IPS-11a (cell line): ENCODE results near the gene RASGRF1.
"Not testable (repeated sequence)": the region's sequence is repeated elsewhere in the genome, so short reads cannot be mapped to it uniquely, and the experiment has no call there.

Experiments
- H3K4me3 ChIP-seq: one replicate; pipeline ENCODE4 v1.5.1; 2013; ENCODE audit warnings: low read depth, low read length, control low read depth

The RASGRF1 gene

DNA sequence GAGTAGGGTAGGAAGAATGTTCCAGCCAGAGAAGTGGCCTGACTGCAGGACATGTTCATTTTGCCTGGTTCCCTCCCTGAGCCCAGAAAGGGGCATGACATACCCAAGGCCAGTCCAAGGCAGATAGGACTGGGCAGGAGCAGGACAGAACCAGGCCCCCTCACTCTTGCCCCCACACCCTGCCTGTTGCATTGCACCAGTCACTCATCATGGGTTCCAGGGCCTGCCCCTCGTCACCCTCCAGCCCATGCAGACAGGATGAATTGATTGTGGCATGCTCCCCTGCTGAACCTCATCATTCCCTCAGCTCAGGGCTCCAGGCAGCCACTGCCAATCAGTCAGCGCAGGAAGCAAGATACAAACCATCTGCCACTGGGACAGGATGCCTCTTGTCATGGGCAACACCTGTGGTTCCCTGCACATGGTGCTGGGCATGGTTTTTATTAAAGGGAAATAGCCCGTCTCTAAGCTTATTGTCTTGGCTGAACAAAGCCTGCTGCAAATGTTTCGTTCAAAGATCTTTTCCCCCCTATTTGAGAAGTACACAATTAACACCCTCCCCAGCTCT, 48.9 kb downstream of the RASGRF1 start:
- no peak overlapping the region for H3K4me3 ChIP-seq

DNA sequence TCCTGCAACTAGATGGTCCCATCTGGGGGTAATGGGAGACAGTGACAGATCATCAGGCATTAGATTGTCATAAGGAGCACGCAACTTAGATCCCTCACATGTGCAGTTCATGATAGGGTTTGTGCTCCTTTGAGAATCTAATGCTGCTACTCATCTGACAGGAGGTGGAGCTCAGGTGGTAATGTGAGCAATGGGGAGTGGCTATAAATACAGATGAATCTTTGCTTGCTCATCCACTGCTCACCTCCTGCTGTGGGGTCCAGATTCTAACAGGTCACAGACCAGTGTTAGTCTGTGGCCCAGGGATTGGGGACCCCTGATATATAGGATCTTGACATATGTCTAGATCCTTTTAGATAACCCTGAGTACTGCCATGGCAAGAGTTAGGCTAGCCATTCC, 52.7 kb downstream of the RASGRF1 start:
- no peak overlapping the region for H3K4me3 ChIP-seq

DNA sequence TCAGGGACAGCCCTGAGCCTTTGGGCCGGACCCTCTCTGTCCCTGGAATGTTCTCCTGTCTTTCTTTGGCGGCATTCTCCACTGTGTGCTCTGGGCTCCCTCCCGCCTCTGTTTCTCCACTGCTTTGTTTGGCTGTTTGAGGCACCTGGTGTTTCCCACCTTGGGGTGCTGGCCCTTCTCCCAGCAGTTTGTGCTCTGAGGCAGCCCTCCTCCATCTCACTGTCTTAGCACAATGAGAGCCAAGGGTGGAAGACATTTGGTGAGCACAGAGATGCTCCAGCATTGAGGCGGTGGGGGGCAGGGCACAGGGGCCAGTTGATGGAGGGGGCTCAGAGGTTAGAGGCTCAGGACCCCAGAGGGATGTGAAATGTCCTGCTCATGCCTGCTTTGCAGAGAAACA, 54.3 kb downstream of the RASGRF1 start:
- no peak overlapping the region for H3K4me3 ChIP-seq

DNA sequence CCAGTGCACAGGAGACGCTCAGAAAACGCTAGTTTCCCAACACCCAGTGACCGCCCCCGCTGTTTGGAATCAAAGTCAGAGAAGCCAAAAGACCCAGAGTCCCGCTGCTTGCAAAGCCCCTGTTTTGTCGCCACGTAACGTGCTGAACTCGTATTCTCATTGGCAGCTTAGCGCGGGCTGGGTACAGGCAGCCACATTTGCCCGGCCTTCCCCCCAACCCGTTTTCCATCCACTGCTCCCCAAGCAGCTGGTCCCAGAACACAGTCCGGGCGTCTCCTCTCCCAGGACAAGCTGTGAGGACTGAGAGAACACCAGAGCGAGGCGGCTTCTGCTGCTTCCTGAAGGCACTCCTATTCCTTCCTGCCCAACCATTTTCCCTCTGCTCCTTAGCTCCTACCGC, 54.8 kb downstream of the RASGRF1 start:
- H3K4me3 ChIP-seq = no peak overlapping the region

DNA sequence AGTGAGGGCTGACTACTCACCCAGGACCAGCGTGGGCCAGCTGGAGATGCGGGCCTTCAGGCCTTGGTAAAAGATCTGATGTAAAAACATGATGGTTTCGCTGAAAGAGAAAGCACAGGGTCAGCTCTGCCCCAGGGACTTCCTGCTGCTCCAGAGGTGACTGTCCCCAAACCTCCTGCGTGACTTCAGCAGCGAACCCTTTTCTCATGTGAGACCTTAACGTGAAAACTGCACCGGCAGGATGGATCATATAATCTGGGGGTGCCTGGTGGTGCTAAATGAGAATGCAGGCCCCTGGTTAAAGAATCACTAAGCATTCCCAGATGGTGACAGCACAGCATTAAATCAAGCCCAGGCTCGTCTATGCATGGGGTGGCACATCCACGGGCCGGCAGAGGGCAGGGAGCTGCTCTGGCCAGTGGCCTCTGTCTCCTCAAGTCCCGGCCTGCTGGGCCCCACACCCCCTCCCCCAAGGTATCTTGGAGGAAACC, 55.4 kb downstream of the RASGRF1 start:
- no peak overlapping the region for H3K4me3 ChIP-seq

DNA sequence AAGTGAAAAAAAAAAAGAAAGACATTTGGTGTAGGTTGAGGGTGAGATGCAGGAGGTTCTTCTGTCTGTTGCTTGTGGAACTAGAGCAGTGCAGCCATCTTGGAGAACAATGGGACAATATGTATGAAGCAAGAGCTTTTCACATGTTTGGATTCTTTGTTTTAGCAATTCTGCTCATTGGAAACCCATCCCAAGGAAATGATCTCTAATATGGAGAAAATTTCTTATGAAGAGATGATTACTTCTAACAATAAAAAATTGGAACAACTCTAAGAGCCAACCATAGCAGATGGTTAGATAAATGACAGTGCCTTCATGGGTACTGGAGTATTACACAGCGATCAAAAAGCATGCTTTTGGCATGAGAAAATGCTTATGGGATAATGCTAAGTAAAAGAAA, 56.3 kb downstream of the RASGRF1 start:
- H3K4me3 ChIP-seq = no peak overlapping the region

DNA sequence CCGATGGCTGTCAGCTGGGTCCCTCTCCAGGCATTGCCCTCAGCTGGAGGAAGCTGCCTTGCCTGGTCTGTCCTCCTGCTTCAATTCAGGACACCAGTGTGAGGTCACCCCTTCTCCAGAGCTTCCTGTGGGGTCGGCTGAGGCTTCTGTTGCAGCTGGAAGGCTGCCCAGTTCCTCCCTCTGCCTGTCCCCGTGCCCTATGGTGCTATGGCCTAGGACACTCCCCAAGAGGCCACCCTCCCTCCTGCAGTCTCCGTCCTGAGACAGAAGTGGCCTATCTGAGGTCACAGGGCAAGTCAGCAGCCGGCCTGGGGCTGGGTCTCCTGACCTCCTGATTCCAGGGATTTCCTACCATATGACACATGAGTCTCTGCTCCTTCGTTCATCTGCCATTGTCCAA, 57.9 kb downstream of the RASGRF1 start:
- no peak overlapping the region for H3K4me3 ChIP-seq

DNA sequence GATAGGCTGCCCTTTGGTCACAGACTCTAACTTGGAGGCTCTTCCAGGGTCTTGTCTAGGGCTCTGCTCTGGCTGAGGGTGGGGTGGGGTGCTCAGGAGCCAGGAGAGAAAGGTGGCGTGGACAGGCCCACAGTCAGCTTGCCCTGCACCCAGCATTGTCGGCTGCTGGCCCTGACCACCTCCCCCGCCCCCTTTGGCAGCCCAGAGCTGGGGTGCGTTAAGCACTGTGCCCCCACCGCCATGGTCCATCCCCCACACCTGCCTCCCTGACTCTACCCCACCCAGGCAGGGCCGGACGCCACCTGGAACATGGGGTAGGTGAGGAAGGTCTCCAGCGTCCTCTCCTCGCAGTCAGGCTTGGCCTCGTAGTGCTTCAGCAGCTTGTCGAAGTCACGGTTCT, 58.8 kb downstream of the RASGRF1 start:
- no peak overlapping the region for H3K4me3 ChIP-seq

DNA sequence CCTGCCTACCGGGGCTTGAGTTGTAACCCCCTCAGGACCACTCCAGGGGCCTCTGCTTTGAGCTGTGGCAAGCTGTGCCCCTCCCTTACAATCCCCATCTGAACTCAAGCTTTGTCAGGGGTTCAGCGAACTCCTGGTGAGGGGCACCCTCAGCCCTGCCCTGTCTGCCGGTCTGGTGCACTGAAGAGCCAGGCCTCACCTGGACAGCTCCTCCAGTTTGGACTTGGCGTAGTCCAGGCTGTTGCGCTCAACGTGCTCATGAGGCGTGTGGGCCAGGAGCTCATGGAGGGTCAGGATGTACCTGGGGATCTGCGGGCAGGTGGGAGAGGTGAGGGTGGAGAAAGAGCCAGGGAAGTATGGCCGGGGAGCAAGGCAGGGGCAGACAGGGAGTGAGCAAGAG, 59.4 kb downstream of the RASGRF1 start:
- H3K4me3 ChIP-seq = no peak overlapping the region

DNA sequence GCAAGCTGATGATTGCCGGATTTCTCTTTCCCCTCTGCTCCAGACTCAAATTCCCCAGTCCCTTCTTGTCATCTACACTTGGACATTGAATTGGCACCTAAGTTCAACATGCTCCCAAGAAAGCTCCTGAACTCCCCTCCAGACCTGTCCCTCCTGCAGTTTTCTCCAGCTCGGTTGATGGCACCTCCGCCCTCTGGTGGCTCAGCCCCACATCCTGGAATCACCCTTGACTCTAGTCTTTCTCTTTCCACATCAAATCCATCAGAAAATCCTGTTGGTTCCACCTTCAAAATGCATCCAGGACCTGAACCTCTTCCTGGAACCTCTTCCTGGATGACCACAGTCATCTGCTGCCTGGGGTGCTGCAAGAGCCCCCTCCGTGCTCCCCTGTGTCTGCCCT, 60.1 kb downstream of the RASGRF1 start:
- no peak overlapping the region for H3K4me3 ChIP-seq

DNA sequence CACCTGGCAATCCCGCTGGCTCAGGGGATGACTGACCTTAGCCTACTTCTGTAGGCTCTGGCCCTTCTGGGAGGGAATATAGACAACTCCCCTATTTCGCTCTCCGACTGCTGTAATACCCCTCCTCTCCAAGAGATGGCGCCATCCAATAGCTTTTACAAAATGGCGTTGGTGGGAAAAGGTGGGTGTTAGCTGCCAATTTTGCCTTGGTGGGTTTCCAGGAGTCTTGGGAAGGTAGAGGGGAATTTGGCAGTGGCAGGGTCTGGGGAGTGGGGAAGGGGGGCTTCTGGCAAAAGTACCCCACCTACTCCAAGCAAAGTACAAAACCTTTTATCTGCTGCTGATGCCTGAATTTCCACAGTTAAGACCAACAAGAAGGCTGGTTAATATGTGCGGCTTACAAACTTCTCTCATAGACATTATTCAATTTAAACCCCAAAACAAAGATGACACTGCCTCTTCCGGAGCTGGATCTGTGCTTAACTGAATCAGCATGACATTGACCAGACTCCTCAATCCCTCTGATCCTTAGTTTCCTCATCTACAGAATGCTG, 62.1 kb downstream of the RASGRF1 start:
- H3K4me3 ChIP-seq = no peak overlapping the region

DNA sequence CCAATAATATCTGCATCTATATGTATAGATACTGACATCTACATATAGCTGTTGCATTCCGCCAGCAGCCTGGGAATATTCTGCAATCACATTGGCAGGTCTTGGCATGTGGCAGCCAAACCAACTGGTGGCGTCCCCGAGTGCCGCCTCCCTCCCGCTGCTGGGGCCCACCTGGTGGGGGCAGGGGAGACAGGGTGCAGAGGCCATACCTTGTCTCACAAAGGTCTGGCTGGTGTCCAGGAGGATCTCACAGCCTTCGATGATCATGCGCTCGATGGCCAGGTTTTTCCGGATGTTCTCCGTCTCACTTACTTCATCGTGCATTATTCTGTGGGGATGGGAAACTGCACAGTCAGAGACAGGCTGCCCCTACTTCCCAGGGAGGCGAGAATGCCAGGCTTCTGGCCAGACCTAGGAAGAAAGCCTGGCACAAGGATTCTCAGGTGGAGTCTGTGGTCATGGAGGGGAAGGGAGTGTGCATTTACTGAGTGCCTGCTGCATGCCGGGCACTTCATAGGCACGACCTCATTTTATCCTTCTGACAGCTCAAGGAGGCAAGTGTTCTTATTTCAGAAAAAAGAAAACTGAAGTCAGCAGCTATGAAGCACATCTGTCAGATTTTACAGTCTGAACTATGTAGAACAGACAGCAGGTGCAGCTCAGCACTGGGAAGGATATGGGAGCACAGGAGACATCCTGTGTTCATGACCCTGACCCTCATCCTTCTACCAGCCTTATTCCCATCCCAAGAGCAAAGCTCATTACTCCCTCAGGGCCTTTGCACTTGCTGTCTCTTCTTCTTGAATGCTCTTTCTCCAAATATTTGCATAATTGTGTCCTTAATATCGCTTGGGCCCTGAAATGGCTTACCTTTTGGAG, 62.8 kb downstream of the RASGRF1 start:
- no peak overlapping the region for H3K4me3 ChIP-seq

DNA sequence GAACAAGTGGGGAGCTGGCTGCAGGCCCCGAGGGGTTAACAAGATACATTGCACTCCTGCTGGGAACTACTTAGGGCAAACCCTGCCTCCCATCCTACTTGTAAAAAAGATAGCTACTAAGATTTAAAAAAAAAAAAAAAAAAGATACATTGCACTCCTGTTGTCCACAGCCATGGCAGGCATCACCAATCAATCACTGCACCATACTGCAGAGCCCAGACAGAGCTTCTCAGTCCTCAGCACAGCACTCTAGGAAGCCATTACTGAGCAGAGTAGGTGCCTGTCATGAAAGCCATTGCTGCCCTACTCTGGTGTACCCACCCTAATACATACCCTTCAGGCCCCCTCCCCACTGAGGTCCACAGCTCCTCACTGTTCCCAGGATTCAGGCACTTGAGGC, 64.8 kb downstream of the RASGRF1 start:
- no peak overlapping the region for H3K4me3 ChIP-seq

DNA sequence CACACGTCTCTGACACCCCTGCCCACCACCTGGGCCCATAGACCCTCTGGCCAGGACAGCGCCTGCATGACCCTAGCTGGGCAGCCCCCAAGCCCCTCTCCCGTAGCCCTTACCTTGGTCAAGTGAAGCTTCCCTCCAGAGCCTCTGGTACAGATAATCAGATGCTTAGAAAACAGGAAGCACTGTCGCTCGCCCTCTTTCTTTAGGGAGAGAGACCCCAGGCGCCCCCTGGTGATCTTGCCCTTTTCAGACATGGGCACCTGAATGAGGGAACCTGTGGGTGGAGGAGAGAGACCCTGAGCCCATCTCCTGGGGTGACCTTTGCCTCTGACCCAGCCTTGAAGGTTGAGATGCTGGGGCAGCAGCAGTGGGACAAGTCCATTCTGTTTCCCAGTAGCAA, 65.4 kb downstream of the RASGRF1 start:
- H3K4me3 ChIP-seq = no peak overlapping the region

DNA sequence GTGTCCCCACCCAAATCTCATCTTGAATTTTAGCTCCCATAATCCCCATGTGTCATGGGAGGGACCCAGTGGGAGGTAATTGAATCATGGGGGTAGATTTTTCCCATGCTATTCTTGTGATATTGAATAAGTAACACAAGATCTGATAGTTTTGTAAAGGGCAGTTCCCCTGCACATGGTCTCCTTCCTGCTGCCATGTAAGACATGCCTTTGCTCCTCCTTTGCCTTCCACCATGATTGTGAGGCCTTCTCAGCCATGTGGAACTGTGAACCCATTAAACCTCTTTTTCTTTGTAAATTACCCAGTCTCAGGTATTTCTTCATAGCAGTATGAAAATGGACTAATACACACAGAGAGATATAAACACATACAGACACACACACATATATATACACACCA, 66.1 kb downstream of the RASGRF1 start:
- H3K4me3 ChIP-seq = not testable (repeated sequence)

DNA sequence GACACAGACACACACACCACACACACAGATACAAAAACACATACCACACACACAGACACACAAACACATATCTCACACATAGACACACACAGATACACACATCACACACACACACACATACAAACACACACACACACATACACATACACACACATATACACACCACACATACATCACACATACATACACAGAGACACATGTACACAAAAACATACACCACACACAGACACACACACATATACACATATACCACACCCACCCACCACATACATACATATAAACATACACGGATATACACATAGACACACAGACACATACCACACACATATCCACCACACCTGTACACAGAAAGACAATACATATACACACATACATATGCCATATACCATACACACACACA, 66.7 kb downstream of the RASGRF1 start:
- H3K4me3 ChIP-seq = no peak overlapping the region

DNA sequence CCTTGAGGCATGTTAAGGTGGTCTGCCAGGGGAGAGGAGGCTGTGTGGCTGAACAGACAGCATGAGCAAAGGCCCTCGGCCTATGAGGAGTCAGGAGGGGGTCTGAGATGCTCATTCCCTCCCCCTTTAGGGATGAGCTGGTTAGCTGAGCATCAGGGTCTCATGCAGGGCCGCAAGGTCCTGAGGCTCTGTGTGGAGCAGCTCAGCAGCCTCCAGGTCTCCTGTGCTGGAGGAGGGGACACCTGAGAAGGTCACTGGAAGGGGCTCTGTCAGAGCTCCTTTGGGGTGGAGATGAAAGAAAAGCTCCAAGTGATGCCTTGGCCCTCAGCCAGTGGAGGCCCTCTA, 67.1 kb downstream of the RASGRF1 start:
- H3K4me3 ChIP-seq = no peak overlapping the region

DNA sequence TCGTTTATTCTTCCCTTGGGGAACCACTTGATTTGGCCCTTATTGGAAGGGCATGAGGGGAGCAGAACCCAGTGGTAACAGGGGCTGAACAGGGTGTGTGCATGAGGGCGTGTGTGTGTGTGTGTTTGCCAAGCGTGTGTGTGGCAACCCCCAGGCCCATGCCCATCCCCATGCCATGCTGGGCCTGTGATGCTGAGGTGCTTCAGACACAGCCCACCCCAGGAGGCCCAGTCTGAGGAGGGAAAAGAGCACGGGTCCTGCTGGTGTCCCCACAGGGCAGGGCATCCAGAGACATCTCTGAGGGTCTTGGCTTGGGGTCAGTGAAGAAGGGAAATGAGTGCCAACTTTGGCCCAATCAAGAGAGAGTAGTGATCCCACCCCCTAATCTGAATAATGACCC, 71.6 kb downstream of the RASGRF1 start:
- H3K4me3 ChIP-seq = no peak overlapping the region

DNA sequence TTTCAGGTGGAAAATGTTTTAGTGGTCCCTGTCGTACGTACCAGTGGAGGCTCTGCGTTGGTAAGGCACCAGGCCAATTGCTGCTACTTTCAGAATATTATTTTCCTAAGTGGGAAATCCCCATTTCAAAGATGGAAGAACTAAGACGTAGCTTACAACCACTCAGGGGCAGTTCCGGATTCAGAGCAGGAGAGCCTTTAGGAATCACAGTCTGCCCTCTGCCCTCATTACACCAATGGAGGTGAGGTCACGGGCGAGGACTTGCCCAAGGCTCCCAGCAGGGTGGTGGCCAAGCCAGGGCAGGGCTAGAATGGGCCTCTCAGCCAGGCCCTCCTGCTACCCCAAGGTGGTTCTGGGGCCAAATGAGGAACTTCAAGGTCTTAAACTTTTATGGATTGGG, 72.6 kb downstream of the RASGRF1 start:
- no peak overlapping the region for H3K4me3 ChIP-seq

DNA sequence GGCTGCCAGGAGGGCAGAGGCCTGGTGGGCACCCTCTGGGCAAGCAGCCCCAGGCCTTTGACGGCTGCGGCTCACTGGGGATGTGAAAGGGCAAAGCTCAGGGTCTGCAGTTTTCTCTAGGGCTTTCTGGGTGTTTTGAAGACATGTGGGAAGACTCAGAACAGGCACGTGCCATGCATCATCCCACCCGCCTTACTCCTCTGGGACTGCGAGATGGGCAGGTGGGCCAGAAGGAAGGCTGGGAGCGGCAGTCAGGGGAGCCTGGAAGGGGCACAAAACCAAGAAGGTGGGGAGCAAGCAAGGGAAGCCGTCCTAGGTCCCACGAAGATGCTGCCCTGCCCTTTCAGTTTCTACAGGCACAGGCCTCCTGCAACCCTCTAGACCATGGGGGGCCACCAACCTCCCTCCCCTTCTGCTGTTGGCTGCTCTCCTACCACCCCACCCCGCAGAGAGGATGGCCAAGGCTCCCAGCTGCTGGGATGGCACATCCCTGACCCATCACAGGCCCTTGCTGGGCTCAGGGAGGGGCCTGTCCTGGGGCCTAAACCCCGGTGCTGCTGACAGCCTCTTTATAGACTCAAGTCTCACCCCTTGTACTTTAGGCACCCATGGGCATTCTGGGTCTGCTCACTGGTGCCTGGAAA, 73.9 kb downstream of the RASGRF1 start:
- H3K4me3 ChIP-seq = no peak overlapping the region

DNA sequence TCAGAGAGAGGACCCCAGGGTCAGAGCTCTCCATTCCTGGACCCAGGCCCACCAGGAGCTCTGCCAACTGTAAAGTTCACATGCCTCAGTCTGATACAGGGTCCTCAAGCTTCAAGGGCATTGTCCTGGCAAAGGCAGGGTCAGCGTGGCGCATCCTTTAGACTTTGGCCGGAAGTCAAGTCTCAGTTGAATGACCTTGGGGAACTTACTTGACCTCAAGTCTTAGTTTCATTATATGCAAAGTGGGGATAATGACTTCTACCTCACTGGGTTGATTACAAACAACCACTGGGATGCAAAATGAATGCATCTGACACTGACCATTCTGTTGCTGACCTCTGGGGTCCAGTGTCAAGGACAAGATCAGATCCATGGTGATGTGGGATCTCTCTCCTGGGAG, 75.2 kb downstream of the RASGRF1 start:
- H3K4me3 ChIP-seq = no peak overlapping the region

DNA sequence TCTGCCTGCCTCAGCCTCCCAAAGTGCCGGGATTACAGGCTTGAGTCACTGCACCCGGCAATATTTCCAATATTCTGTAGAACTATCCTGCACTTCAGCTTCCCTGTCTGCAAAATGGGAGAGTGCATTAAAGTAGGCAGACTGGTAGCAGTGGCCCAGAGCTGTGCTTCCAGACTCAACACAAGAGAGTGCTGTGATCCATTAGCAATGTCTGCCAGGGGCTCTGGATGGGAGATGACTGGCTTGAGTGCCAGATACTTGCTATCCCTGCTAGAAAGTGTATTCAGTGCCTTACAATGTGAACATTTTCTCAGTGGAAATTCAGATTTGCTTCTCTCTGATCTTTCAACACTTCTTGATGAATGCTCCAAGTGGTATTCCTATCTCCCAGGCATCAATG, 80.3 kb downstream of the RASGRF1 start:
- H3K4me3 ChIP-seq = no peak overlapping the region
